GM20000 (cell line): ENCODE data around the gene VTI1B.
"Not testable (repeated sequence)": the region's sequence is repeated elsewhere in the genome, so short reads cannot be mapped to it uniquely, and the experiment has no call there.

Source experiments
- DNase-seq: peaks from one replicate; pipeline ENCODE4 v3.0.0; 2012; ENCODE audit warnings: low spot score
- TF ChIP-seq, protein P1 (sequence below): IDR thresholded peaks from 2 replicates; pipeline ENCODE4 v1.5.1; 2012; ENCODE audit warnings: mild to moderate bottlenecking, control low read depth; ENCODE audit errors: extremely low read depth, missing control alignments

VTI1B gene

DNA sequence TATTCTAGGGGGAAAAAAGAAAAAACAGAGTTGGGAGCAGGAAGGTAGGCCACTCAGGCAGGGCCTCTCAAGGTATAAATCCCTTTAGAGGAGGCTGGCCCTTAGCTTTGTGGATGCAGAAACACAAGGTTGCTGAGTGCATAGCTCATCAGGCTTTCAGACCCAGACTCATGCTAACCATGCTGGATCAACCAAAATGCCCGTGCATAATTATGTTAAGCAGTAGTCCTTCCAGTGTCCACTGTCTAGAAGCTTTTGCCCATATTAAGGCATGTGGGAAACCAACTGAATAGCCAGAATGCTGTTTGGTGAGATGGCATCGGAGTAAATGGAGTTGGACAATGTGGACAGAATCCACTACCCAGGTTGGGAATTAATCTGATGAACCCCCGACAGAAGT, 35.8 kb downstream of the VTI1B start:
- no peak for DNase-seq
- TF ChIP-seq, protein P1, sequence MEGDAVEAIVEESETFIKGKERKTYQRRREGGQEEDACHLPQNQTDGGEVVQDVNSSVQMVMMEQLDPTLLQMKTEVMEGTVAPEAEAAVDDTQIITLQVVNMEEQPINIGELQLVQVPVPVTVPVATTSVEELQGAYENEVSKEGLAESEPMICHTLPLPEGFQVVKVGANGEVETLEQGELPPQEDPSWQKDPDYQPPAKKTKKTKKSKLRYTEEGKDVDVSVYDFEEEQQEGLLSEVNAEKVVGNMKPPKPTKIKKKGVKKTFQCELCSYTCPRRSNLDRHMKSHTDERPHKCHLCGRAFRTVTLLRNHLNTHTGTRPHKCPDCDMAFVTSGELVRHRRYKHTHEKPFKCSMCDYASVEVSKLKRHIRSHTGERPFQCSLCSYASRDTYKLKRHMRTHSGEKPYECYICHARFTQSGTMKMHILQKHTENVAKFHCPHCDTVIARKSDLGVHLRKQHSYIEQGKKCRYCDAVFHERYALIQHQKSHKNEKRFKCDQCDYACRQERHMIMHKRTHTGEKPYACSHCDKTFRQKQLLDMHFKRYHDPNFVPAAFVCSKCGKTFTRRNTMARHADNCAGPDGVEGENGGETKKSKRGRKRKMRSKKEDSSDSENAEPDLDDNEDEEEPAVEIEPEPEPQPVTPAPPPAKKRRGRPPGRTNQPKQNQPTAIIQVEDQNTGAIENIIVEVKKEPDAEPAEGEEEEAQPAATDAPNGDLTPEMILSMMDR, result no peak

DNA sequence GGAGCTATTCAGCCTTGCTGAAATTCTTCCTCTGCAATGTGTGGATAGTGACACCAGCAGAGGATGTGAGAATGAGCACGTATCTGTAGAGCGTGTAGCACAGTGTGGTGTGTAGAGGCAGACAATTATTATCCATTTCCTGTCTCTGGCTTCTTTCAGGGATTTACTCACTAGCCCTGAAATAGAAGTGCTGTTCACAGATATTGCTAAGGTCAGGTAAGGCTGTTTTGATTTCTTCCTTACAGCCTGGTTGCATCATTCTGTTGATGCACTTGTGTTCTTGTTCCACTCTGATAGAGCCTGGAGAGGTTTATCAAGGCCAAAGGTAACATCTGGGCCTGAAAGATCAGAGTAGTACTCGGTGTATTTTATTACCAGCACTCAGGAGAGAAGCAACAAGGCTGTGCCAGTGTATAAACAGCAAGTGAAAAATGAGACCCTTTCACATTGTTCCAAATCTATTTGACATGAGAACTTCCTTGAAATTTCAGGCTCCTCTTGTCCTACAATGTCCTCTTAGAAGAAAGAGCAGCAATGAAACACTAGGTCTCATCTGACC, 38.0 kb downstream of the VTI1B start:
- no peak for DNase-seq
- TF ChIP-seq, protein P1, result no peak

DNA sequence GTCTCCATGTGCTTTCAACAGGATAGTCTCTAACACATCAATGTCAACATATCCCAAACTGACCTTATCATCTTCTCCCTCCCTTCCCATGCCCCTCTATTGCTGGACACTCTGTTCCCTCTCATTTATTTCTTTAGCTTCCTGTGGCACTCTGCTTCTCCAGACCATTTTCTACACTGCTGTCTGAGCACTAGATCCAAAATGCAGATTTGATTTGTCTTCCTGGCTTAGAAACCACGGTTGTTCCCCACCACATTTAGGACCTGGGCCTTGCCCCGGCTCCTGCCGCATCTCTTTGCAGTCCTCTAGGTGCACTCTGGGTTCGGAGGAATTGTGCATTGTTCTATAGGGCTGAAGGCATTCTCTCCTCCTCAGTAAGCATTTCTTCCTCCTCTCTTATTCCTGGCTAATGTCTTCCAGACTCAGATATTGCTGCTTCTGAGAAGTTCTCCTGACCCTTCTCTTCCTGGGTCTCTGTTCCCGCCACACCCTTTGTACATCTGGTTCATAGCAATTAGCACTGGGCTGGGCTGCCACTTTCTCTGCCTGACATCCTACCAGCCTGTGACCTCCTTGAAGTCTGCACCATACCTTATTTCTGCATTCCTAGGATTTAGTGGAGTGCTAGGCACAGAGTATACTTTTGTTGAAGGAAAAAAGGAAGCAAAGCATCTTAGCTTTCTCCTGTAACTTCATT, 40.8 kb downstream of the VTI1B start:
- no peak for DNase-seq
- TF ChIP-seq, protein P1, result no peak

DNA sequence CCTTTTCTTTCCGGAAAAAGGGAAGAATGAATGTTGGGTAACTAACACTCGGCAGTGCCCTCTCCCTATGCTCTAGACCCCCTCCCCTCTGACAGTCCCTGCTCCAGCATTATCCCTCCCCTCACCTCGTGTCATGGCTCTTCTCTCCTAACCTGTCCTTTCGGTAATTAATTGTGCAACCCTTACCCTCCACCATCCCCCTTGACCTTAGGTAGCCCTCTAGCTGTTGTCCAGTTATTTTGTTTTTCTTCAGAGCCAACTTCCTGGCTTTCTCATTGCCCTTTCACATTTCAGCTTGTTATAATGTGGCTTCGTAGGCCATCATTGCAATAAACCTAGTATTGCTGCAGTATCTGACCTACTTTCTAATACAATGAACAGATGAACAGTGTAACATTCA, 43.5 kb downstream of the VTI1B start:
- TF ChIP-seq, protein P1, result no peak
- DNase-seq, result no peak

DNA sequence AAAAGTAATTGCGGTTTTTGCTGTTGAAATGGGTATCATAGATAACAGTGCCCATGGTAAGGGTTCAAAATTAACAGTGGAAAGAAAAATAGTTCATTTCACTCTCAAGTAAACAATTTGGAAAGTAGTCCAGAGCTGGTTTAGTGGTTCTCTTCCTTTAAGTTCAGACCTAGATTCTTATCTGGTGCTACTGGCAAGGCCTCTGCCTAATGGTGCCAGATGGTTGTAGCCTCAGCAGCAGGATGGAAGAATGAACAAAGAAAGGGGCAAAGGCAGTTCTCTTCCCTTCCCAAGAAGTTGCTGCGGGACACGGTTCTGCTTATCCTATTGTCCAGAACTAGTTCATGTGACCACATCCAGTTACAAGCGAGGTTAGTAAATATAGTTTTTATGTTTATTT, 44.2 kb downstream of the VTI1B start:
- DNase-seq, result no peak
- TF ChIP-seq, protein P1, result no peak

DNA sequence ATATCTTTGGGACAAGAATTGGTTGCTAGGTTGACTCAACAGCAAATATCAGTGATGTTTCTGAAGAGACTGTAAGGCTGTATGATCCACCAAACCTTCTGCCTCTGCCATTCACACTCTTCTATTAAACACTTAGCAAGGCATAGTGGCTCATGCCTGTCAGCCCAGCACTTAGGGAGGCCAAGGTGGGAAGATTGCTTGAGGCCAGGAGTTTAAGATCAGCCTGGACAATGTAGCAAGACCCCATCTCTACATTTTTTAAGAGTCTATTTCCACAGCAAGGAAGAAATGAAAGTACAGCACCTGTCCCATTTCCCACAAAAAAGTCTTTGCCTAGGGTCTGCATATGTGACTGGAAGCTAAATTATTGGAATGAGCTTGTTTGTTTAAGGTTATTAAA, 46.9 kb downstream of the VTI1B start:
- DNase-seq, result no peak
- TF ChIP-seq, protein P1, result no peak

DNA sequence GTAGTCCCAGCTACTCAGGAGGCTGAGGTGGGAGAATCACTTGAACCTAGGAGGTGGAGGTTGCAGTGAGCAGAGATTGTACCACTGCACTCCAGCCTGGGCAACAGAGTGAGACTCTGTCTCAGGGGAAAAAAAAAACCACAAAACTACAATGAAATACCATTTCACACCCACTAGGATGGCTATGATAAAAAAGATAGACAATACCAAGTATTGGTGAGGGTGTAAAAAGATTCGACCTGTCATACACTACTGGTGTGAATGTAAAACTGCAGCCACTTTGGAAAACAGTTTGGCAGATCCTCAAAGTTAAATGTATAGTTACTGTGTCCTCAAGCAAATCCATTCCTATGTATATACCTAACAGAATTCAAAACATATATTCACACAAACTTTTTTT, 48.3 kb downstream of the VTI1B start:
- DNase-seq, result not testable (repeated sequence)

DNA sequence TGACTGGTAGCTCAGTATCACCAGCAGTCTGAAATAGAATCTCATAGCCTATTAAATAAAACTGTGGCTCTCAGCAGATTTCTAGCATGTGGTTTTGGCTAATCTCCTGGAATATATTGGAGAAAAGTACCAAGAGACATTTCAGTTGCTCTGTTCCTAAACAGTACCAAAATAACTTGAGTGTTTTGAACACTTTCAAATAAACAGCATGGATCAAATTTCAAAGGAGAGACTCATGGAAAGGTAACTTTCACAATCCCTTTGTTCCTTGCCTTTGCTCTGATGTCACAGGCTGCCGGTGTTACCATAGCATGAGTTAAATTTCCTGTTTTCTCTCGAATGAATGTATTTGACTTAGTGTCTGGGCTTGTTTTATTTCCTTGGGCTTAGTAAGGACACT, 51.3 kb downstream of the VTI1B start:
- TF ChIP-seq, protein P1, result no peak
- no peak for DNase-seq
